HG02571 (cell line): ENCODE results near the gene FDX1.

Source experiments
- ATAC-seq: cut with Tn5 transposase; IDR thresholded peaks from one replicate; pipeline ENCODE4 v1.9.1; 2021; ENCODE audit warnings: mild to moderate bottlenecking, moderate library complexity; ENCODE audit not compliant: unreplicated experiment

The FDX1 gene

GRCh38 chr11:110430267-110431050, 711 bp downstream of the FDX1 start:
- peak; percentile 29 for ATAC-seq

- peak; percentile 3 for ATAC-seq
Measured at GRCh38 chr11:110431051-110431672, 1.4 kb downstream of the FDX1 start.

- ATAC-seq: no peak
Measured at GRCh38 chr11:110431674-110432073, 1.9 kb downstream of the FDX1 start.

- no peak for ATAC-seq
Measured at GRCh38 chr11:110432713-110433392, 3.1 kb downstream of the FDX1 start.

GRCh38 chr11:110433393-110434333, 3.9 kb downstream of the FDX1 start:
- no peak for ATAC-seq

GRCh38 chr11:110434952-110435779, 5.4 kb downstream of the FDX1 start:
- no peak for ATAC-seq

GRCh38 chr11:110435780-110436717, 6.3 kb downstream of the FDX1 start:
- no peak for ATAC-seq

- no peak for ATAC-seq
Measured at GRCh38 chr11:110438017-110438416, 8.3 kb downstream of the FDX1 start.

GRCh38 chr11:110445437-110445836, 15.7 kb downstream of the FDX1 start:
- ATAC-seq: no peak

GRCh38 chr11:110446061-110446460, 16.3 kb downstream of the FDX1 start:
- no peak for ATAC-seq

- no peak for ATAC-seq
Measured at GRCh38 chr11:110446594-110446993, 16.8 kb downstream of the FDX1 start.

GRCh38 chr11:110447343-110447742, 17.6 kb downstream of the FDX1 start:
- no peak for ATAC-seq

GRCh38 chr11:110447897-110448745, 18.4 kb downstream of the FDX1 start:
- no peak for ATAC-seq

- ATAC-seq: no peak
Measured at GRCh38 chr11:110450246-110450645, 20.5 kb downstream of the FDX1 start.

GRCh38 chr11:110452720-110453119, 23.0 kb downstream of the FDX1 start:
- no peak for ATAC-seq

GRCh38 chr11:110453684-110454354, 24.1 kb downstream of the FDX1 start:
- peak; percentile 88 for ATAC-seq

GRCh38 chr11:110454609-110455008, 24.9 kb downstream of the FDX1 start:
- ATAC-seq: peak; percentile 45
